HepG2 (cell line): Measurements from ENCODE around the gene C1QTNF6. TPM values are rescaled to one million over a fixed set of nuclear protein-coding genes. Genes with fewer than 3 reads are reported as not detected.

Source experiments
- AGO2 ChIP-seq: fragments of 200-400 bp; formaldehyde crosslinking; optimal IDR thresholded peaks from 2 replicates; pipeline ENCODE3; 2017; ENCODE audit warnings: mild to moderate bottlenecking, low read depth, low read length, moderate library complexity
- ETV6 ChIP-seq: sonication (generic); formaldehyde crosslinking; conservative IDR thresholded peaks from 2 replicates; pipeline ENCODE4 v1.4.0; 2020; ENCODE audit warnings: missing genetic modification reagents
- TCF12 ChIP-seq, 2 experiments: fragments of 450-650 bp in 1 of 2; sonication (generic) in 1 of 2; formaldehyde crosslinking in 1 of 2; IDR thresholded peaks; 2 replicates each; pipeline versions ENCODE4 v1.6.1 to v1.8.0; 2017 to 2022; ENCODE audit warnings: antibody characterized with exemption in 1 of 2, mild to moderate bottlenecking in 1 of 2, missing genetic modification reagents in 1 of 2, moderate library complexity in 1 of 2
- ZNF589 ChIP-seq: sonication (generic); formaldehyde crosslinking; conservative IDR thresholded peaks from 2 replicates; pipeline ENCODE4 v1.8.0; 2022; ENCODE audit warnings: mild to moderate bottlenecking, moderate library complexity, missing genetic modification reagents
- ZNF746 ChIP-seq: sonication (generic); formaldehyde crosslinking; IDR thresholded peaks from 2 replicates; pipeline ENCODE4 v1.8.0; 2022; ENCODE audit warnings: mild to moderate bottlenecking, missing genetic modification reagents
- ZNF782 ChIP-seq: sonication (generic); formaldehyde crosslinking; IDR thresholded peaks from 2 replicates; pipeline ENCODE4 v1.4.0; 2020; ENCODE audit warnings: missing genetic modification reagents, mild to moderate bottlenecking, borderline replicate concordance
- polyA plus RNA-seq, 8 experiments: library from polyadenylated mRNA; depleted of rRNA in 3 of 8; stranded (reverse) in 7 of 8; unstranded in 1 of 8; fragments of >200 nt; fragmentation: Illumina TruSeq in 4 of 8; extraction: Trizol in 4 of 8; gene quantifications; 2 replicates each; pipeline versions ENCODE4 v1.2.1 to v1.2.3, GENCODE V29; 2011 to 2016; ENCODE audit warnings: low read depth in 4 of 8, missing spikeins in 1 of 8, mixed read lengths in 1 of 8; ENCODE audit not compliant: insufficient read depth in 1 of 8
- total RNA-seq, 5 experiments: library from RNA; depleted of rRNA; stranded (reverse); fragments of >200 nt; fragmentation: Illumina TruSeq; extraction: Trizol; gene quantifications; 2 replicates each; pipeline ENCODE4 v1.2.3, GENCODE V29; 2016; ENCODE audit warnings: low read depth in 1 of 5
- TF ChIP-seq, protein P1 (sequence below): sonication (generic); formaldehyde crosslinking; IDR thresholded peaks from 2 replicates; pipeline ENCODE4 v1.5.1; 2020; ENCODE audit warnings: mild to moderate bottlenecking, missing genetic modification reagents, moderate library complexity
- TF ChIP-seq, protein P2 (sequence below): sonication (generic); formaldehyde crosslinking; IDR thresholded peaks from 2 replicates; pipeline ENCODE4 v1.5.0; 2020; ENCODE audit warnings: mild to moderate bottlenecking, missing genetic modification reagents, borderline replicate concordance
- TF ChIP-seq, protein P3 (sequence below): sonication (generic); formaldehyde crosslinking; IDR thresholded peaks from 2 replicates; pipeline ENCODE4 v1.5.1; 2020; ENCODE audit warnings: mild to moderate bottlenecking, missing genetic modification reagents, moderate library complexity
- TF ChIP-seq, protein P4 (sequence below): sonication (generic); formaldehyde crosslinking; IDR thresholded peaks from 2 replicates; pipeline ENCODE4 v1.4.0; 2020; ENCODE audit warnings: mild to moderate bottlenecking, missing genetic modification reagents

The C1QTNF6 gene
- total and polyA plus RNA-seq, 2 of the 13 experiments (the other 11 are each of a cell fraction or from before 2014, with no cell fraction given) = 2.7 to 6.9 TPM

DNA sequence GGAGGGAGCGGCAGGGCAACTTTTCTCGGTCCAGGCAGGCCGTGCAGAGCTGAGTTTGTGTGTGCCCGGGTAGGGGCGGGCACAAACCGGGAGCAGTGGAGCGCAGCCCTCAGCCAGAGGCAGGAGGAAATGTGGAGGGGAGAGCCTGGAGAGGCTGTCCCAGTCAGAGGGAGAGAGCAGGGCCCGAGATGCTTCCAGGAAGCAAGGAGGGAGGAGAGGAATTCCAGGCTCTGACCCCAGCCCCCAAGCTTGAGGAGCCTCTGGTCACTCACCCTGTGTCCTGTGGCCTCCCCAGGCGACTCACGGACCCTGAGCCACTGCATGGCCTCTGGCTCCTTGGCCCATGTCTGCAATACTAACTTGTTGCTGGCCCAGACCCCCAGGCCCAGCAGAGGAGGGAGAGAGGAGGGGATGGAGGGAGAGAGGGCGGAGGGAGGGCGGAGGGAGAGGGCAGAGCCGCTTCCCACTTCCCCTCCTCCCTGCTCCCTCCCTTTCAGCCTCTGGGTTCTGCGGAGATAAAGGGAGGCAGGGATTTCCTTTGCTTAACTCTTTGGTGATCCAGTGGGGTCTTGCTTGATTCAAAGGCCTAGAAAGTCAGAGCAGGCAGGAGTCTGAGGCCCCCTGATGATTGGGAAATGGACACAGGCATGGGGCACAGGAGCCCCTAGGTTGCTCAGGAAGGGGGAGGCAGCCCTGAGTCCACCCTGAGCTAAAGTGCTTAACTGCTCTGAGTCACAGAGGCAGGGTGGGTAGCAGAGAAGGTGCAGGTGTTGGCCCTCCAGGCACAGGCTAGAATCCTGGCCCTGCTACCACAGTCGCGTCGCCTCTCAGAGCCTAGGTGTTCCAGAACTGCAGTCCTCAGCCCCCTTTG lies at the start of gene C1QTNF6 (continued):
- TF ChIP-seq, protein P1, sequence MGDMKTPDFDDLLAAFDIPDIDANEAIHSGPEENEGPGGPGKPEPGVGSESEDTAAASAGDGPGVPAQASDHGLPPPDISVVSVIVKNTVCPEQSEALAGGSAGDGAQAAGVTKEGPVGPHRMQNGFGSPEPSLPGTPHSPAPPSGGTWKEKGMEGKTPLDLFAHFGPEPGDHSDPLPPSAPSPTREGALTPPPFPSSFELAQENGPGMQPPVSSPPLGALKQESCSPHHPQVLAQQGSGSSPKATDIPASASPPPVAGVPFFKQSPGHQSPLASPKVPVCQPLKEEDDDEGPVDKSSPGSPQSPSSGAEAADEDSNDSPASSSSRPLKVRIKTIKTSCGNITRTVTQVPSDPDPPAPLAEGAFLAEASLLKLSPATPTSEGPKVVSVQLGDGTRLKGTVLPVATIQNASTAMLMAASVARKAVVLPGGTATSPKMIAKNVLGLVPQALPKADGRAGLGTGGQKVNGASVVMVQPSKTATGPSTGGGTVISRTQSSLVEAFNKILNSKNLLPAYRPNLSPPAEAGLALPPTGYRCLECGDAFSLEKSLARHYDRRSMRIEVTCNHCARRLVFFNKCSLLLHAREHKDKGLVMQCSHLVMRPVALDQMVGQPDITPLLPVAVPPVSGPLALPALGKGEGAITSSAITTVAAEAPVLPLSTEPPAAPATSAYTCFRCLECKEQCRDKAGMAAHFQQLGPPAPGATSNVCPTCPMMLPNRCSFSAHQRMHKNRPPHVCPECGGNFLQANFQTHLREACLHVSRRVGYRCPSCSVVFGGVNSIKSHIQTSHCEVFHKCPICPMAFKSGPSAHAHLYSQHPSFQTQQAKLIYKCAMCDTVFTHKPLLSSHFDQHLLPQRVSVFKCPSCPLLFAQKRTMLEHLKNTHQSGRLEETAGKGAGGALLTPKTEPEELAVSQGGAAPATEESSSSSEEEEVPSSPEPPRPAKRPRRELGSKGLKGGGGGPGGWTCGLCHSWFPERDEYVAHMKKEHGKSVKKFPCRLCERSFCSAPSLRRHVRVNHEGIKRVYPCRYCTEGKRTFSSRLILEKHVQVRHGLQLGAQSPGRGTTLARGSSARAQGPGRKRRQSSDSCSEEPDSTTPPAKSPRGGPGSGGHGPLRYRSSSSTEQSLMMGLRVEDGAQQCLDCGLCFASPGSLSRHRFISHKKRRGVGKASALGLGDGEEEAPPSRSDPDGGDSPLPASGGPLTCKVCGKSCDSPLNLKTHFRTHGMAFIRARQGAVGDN (CRISPR knock-in tag) = peak; percentile 26; the same call in 1 of the 2 replicates
- TF ChIP-seq, protein P2, sequence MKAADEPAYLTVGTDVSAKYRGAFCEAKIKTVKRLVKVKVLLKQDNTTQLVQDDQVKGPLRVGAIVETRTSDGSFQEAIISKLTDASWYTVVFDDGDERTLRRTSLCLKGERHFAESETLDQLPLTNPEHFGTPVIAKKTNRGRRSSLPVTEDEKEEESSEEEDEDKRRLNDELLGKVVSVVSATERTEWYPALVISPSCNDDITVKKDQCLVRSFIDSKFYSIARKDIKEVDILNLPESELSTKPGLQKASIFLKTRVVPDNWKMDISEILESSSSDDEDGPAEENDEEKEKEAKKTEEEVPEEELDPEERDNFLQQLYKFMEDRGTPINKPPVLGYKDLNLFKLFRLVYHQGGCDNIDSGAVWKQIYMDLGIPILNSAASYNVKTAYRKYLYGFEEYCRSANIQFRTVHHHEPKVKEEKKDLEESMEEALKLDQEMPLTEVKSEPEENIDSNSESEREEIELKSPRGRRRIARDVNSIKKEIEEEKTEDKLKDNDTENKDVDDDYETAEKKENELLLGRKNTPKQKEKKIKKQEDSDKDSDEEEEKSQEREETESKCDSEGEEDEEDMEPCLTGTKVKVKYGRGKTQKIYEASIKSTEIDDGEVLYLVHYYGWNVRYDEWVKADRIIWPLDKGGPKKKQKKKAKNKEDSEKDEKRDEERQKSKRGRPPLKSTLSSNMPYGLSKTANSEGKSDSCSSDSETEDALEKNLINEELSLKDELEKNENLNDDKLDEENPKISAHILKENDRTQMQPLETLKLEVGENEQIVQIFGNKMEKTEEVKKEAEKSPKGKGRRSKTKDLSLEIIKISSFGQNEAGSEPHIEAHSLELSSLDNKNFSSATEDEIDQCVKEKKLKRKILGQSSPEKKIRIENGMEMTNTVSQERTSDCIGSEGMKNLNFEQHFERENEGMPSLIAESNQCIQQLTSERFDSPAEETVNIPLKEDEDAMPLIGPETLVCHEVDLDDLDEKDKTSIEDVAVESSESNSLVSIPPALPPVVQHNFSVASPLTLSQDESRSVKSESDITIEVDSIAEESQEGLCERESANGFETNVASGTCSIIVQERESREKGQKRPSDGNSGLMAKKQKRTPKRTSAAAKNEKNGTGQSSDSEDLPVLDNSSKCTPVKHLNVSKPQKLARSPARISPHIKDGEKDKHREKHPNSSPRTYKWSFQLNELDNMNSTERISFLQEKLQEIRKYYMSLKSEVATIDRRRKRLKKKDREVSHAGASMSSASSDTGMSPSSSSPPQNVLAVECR (CRISPR knock-in tag) = no peak
- TF ChIP-seq ZNF589 (CRISPR knock-in tag) (no peak), ETV6 (CRISPR knock-in tag) (no peak), TCF12 (IDR thresholded peaks at IDR 0.05) (no peak), TCF12 (CRISPR knock-in tag; IDR thresholded peaks at IDR 0.05) (no peak), ZNF746 (peak; percentile 63; the same call in 1 of the 2 replicates), ZNF782 (CRISPR knock-in tag) (no peak), AGO2 (peak; percentile 33)
- TF ChIP-seq, protein P3, sequence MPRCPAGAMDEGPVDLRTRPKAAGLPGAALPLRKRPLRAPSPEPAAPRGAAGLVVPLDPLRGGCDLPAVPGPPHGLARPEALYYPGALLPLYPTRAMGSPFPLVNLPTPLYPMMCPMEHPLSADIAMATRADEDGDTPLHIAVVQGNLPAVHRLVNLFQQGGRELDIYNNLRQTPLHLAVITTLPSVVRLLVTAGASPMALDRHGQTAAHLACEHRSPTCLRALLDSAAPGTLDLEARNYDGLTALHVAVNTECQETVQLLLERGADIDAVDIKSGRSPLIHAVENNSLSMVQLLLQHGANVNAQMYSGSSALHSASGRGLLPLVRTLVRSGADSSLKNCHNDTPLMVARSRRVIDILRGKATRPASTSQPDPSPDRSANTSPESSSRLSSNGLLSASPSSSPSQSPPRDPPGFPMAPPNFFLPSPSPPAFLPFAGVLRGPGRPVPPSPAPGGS = no peak
- TF ChIP-seq, protein P4, sequence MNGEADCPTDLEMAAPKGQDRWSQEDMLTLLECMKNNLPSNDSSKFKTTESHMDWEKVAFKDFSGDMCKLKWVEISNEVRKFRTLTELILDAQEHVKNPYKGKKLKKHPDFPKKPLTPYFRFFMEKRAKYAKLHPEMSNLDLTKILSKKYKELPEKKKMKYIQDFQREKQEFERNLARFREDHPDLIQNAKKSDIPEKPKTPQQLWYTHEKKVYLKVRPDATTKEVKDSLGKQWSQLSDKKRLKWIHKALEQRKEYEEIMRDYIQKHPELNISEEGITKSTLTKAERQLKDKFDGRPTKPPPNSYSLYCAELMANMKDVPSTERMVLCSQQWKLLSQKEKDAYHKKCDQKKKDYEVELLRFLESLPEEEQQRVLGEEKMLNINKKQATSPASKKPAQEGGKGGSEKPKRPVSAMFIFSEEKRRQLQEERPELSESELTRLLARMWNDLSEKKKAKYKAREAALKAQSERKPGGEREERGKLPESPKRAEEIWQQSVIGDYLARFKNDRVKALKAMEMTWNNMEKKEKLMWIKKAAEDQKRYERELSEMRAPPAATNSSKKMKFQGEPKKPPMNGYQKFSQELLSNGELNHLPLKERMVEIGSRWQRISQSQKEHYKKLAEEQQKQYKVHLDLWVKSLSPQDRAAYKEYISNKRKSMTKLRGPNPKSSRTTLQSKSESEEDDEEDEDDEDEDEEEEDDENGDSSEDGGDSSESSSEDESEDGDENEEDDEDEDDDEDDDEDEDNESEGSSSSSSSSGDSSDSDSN (CRISPR knock-in tag) = 0 out of 2 replicates have a peak, but pooled peaks have one; percentile 17
